Lower leg skin (tissue), 3 donors: ENCODE results near the gene BEND7.

ENCODE experiments used
- POLR2A ChIP-seq, 2 donors: fragments of 450-650 bp; IDR thresholded peaks; one replicate each; pipeline ENCODE4 v1.6.1; 2016 to 2017; ENCODE audit warnings: antibody characterized with exemption in 2 of 2, mild to moderate bottlenecking in 1 of 2, moderate library complexity in 1 of 2
- TF ChIP-seq, protein P1 (sequence below), 3 donors: fragments of 450-650 bp; IDR thresholded peaks; one replicate each; pipeline ENCODE4 v1.5.1; 2016; ENCODE audit warnings: antibody characterized with exemption in 3 of 3, mild to moderate bottlenecking in 3 of 3, moderate library complexity in 2 of 3

DNA sequence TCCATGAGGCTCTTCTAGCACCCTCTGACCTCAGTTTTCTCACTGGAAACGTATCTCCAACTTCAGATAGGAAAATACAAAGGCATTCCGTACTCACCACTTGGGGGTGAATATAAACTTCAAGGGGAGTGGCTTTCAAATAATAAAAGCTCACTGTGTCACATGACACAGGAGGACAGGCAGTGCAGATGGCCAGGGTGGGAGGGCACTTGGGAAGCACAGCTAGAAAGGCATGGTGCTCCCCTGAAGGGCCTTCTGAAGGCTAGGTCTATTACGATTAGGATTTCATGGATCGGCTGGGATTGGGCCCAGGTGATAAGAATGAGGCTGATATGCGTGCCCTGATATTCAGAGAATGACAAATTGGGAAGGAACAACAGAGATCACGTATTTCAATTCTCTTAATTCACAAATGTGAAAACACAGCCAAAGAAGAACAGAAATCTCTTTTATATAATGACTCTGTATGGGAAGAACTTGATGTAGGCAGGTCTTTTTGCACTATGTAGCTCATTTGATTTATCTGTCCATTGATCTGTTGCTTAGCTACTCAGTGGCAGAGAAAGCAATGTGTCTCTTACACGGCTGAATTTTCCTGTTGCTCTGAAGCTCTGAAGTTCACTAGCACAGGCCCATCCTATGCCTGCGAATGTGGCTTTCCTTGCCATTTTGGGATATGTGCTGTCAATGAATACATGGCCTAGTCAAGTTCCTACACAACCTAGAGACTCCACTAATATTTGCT, 83.0 kb downstream of the BEND7 start:
- TF ChIP-seq, protein P1, sequence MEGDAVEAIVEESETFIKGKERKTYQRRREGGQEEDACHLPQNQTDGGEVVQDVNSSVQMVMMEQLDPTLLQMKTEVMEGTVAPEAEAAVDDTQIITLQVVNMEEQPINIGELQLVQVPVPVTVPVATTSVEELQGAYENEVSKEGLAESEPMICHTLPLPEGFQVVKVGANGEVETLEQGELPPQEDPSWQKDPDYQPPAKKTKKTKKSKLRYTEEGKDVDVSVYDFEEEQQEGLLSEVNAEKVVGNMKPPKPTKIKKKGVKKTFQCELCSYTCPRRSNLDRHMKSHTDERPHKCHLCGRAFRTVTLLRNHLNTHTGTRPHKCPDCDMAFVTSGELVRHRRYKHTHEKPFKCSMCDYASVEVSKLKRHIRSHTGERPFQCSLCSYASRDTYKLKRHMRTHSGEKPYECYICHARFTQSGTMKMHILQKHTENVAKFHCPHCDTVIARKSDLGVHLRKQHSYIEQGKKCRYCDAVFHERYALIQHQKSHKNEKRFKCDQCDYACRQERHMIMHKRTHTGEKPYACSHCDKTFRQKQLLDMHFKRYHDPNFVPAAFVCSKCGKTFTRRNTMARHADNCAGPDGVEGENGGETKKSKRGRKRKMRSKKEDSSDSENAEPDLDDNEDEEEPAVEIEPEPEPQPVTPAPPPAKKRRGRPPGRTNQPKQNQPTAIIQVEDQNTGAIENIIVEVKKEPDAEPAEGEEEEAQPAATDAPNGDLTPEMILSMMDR (IDR thresholded peaks at IDR 0.05), result no peak
- TF ChIP-seq POLR2A (IDR thresholded peaks at IDR 0.05), result no peak
